CD4-positive, alpha-beta T cell (primary cell): ENCODE results near the gene ASTN2. TPM values are rescaled to one million over a fixed set of nuclear protein-coding genes. Genes with fewer than 3 reads are reported as not detected.

ENCODE experiments used
- ATAC-seq: fragments of 200-7000 bp; cut with Tn5 transposase; one replicate; pipeline ENCODE4 v1.10.0; 2022; ENCODE audit warnings: mild to moderate bottlenecking; ENCODE audit not compliant: poor library complexity
- CTCF ChIA-PET: fragments of 350-600 bp; sonication (Branson Sonifier 250); formaldehyde crosslinking; loops from one replicate; lab custom pipeline; 2021; ENCODE audit warnings: antibody characterized with exemption, inconsistent platforms; lab: Charles Lee
- POLR2A ChIA-PET: fragments of 350-600 bp; sonication (Branson Sonifier 250); formaldehyde crosslinking; loops from one replicate; lab custom pipeline; 2021; ENCODE audit warnings: antibody characterized with exemption, inconsistent platforms; lab: Charles Lee
- DNase-seq, 14 experiments: peaks; one replicate each; pipeline ENCODE4 v3.0.0-alpha.2; 2013 to 2020; ENCODE audit warnings: mixed read lengths in 2 of 14
- H3K27ac ChIP-seq, 2 donors: one replicate each; pipeline versions ENCODE4 v1.5.1 to v1.7.0; 2013; ENCODE audit warnings: low read length in 2 of 2, low read depth in 1 of 2, mild to moderate bottlenecking in 1 of 2
- H3K27me3 ChIP-seq, 2 experiments: 1 replicate in 1 of 2; 2 replicates in 1 of 2; pipeline versions ENCODE4 v1.6.1 to v1.7.0; 2013; ENCODE audit warnings: low read length in 2 of 2, control low read depth in 1 of 2, mild to moderate bottlenecking in 1 of 2, moderate library complexity in 1 of 2; ENCODE audit not compliant: insufficient read depth in 2 of 2, control insufficient read depth in 1 of 2
- H3K36me3 ChIP-seq: one replicate; pipeline ENCODE4 v1.6.1; 2013; ENCODE audit warnings: low read length, control low read depth; ENCODE audit not compliant: insufficient read depth
- H3K4me1 ChIP-seq: one replicate; pipeline ENCODE4 v1.6.1; 2013; ENCODE audit warnings: low read length, control low read depth; ENCODE audit not compliant: insufficient read depth
- H3K4me3 ChIP-seq: one replicate; pipeline ENCODE4 v1.5.1; 2013; ENCODE audit warnings: mild to moderate bottlenecking, low read length, moderate library complexity
- H3K9me3 ChIP-seq, 2 experiments: 1 replicate in 1 of 2; 2 replicates in 1 of 2; pipeline versions ENCODE4 v1.6.1 to v1.7.0; 2013; ENCODE audit warnings: low read length in 2 of 2, mild to moderate bottlenecking in 2 of 2, control low read depth in 1 of 2, moderate library complexity in 1 of 2; ENCODE audit not compliant: control insufficient read depth in 1 of 2, insufficient read depth in 1 of 2
- H3K27ac Mint-ChIP-seq: one replicate; pipeline ENCODE4 v1.8.0; 2020; ENCODE audit warnings: mixed read lengths
- H3K27me3 Mint-ChIP-seq: one replicate; pipeline ENCODE4 v1.8.0; 2021; ENCODE audit warnings: mixed read lengths
- H3K36me3 Mint-ChIP-seq: one replicate; pipeline ENCODE4 v1.8.0; 2021; ENCODE audit warnings: low read depth, mixed read lengths
- H3K4me1 Mint-ChIP-seq: one replicate; pipeline ENCODE4 v1.8.0; 2021; ENCODE audit warnings: low read depth, mixed read lengths
- H3K4me3 Mint-ChIP-seq: one replicate; pipeline ENCODE4 v1.8.0; 2020; ENCODE audit warnings: mild to moderate bottlenecking, mixed read lengths
- H3K9me3 Mint-ChIP-seq: one replicate; pipeline ENCODE4 v1.8.0; 2020; ENCODE audit warnings: mixed read lengths
- intact Hi-C, 2 experiments: fragments of 100-400 bp; cut with DNase I in 1 of 2; cut with micrococcal nuclease in 1 of 2; formaldehyde crosslinking; loops; one replicate each; pipeline versions ENCODE4 v1.15.1 to v1.9.0; 2023 to 2025; cut with DNase I, micrococcal nuclease
- total RNA-seq, 174 experiments: library from RNA in 2 of 174; stranded (reverse) in 2 of 174; gene quantifications; one replicate each; pipeline ENCODE4 v1.2.3 and lab custom pipeline; 2021 to 2026
- TF ChIP-seq, protein P1 (sequence below): fragments of 200-600 bp; IDR thresholded peaks from one replicate; pipeline ENCODE4 v1.8.0; 2022; ENCODE audit warnings: antibody characterized with exemption, mild to moderate bottlenecking

Gene ASTN2
- total RNA-seq, 2 experiments from 2014 or later = 2.3 to 2.4 TPM

DNA sequence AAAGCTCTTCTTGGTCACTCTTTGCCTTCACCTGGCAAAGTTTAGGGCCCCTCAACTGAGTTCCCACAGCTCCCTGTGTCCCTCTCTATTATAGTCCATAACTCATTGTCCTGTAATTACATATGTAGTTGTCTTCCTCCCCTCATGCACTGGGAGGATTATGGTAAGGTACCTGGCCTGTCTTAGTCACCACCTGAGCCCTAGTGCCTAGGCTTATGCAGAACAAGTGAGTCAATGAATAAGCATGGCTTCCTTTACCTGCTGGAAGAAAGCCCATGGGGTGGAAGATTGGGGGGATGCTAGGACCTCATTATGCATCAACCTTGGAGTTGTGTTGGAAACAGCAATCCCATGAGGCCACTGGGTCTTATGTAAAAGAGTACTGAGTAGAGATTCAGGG is 915.4 kb downstream of the ASTN2 start:
- intact Hi-C loops = loop anchor here in 1 of 2 experiments (10.0 kb wide), 1 partner anchor 1815 kb away; the partner anchor contains the start of gene TEX48
- Mint-ChIP-seq H3K27ac (no peak overlapping the region), H3K4me3 (no peak overlapping the region), H3K27me3 (no peaks in the 10 kb centered on the region), H3K36me3 (no peaks in the 10 kb centered on the region), H3K4me1 (no peaks in the 10 kb centered on the region), H3K9me3 (no peaks in the 10 kb centered on the region)
- H3K9me3 ChIP-seq = no peaks in the 10 kb centered on the region
- ChIA-PET POLR2A (no interaction called here), CTCF (no interaction called here)
- DNase-seq (no peak), ATAC-seq (no peak)
- no peaks in the 10 kb centered on the region for H3K36me3 ChIP-seq
- TF ChIP-seq, protein P1, sequence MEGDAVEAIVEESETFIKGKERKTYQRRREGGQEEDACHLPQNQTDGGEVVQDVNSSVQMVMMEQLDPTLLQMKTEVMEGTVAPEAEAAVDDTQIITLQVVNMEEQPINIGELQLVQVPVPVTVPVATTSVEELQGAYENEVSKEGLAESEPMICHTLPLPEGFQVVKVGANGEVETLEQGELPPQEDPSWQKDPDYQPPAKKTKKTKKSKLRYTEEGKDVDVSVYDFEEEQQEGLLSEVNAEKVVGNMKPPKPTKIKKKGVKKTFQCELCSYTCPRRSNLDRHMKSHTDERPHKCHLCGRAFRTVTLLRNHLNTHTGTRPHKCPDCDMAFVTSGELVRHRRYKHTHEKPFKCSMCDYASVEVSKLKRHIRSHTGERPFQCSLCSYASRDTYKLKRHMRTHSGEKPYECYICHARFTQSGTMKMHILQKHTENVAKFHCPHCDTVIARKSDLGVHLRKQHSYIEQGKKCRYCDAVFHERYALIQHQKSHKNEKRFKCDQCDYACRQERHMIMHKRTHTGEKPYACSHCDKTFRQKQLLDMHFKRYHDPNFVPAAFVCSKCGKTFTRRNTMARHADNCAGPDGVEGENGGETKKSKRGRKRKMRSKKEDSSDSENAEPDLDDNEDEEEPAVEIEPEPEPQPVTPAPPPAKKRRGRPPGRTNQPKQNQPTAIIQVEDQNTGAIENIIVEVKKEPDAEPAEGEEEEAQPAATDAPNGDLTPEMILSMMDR = no peak
- no peaks in the 10 kb centered on the region for H3K27me3 ChIP-seq
- no peak overlapping the region for H3K27ac ChIP-seq
- no peak overlapping the region for H3K4me3 ChIP-seq
- H3K4me1 ChIP-seq = no peaks in the 10 kb centered on the region

DNA sequence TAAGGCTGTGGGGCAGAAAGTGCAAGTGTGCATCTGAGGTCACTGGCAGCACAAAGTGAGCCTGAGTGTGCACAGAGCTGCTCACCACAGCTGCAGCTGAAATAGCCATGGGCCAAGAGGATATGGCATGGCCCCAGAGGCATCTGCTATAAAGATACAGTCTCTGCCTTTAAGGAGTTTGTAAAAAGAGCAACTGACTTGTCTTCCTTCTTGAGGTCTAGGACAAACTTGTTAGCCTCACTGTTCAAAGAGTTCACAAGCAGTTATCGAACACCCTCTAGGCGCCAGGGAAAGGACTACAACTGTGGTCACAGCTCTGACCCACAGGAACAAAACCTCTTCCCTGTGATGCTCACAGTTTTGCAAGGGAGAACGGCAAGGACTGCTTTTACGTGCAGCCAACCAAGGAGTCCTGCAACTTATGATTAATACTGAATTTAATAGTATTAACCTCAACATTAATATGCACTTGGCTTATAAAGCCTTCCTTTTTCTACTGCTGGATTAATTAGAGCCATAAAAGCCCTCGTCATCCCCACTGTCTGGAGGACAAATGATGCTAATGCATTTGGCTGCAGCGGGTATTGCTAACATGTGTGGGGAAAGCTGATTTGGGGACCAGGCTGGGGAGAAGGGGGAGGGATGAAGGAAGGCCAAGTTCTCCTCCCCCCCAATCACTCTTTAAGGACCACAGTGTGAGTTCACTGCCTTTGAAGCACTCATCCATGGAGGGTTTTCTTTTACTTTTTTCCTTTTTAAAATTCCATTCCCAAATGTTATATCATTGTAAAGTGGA is 917.6 kb downstream of the ASTN2 start:
- DNase-seq (no peak), ATAC-seq (no peak)
- Histone ChIP-seq H3K4me3 (no peak overlapping the region), H3K27ac (no peak overlapping the region), H3K9me3 (no peaks in the 10 kb centered on the region), H3K4me1 (no peaks in the 10 kb centered on the region), H3K36me3 (no peaks in the 10 kb centered on the region), H3K27me3 (no peaks in the 10 kb centered on the region)
- intact Hi-C loops = loop anchor here in 1 of 2 experiments (10.0 kb wide), 1 partner anchor 1812 kb away; the partner anchor contains the start of gene TEX48
- Mint-ChIP-seq H3K9me3 (no peaks in the 10 kb centered on the region), H3K27ac (no peak overlapping the region), H3K4me3 (no peak overlapping the region), H3K36me3 (no peaks in the 10 kb centered on the region), H3K4me1 (no peaks in the 10 kb centered on the region), H3K27me3 (no peaks in the 10 kb centered on the region)
- TF ChIP-seq, protein P1 = no peak
- CTCF ChIA-PET = no interaction called here
- POLR2A ChIA-PET = no interaction called here

- no peaks in the 10 kb centered on the region for H3K27me3 Mint-ChIP-seq
- no peaks in the 10 kb centered on the region for H3K36me3 Mint-ChIP-seq
These were observed 918.7 kb downstream of the ASTN2 start for GRCh38 chr9:116496167-116496566.

More at GRCh38 chr9:116496167-116496566, 918.7 kb downstream of the ASTN2 start:
- ATAC-seq = no peak
- ChIA-PET POLR2A (no interaction called here), CTCF (interaction anchor here (1.6 kb wide), 1 partner anchor 19 kb away, joined by 3 read pairs; no protein-coding TSS in a partner anchor)
- Histone ChIP-seq H3K9me3 (no peaks in the 10 kb centered on the region), H3K36me3 (no peaks in the 10 kb centered on the region), H3K27ac (no peak overlapping the region), H3K4me1 (no peaks in the 10 kb centered on the region), H3K27me3 (no peaks in the 10 kb centered on the region), H3K4me3 (no peak overlapping the region)
- H3K4me1 Mint-ChIP-seq = no peaks in the 10 kb centered on the region
- intact Hi-C loops = loop anchor here in 1 of 2 experiments (10.0 kb wide), 1 partner anchor 1811 kb away; the partner anchor contains the start of gene TEX48
- no peak for DNase-seq
- H3K27ac Mint-ChIP-seq = no peak overlapping the region
- H3K9me3 Mint-ChIP-seq = no peaks in the 10 kb centered on the region
- H3K4me3 Mint-ChIP-seq = no peak overlapping the region
- TF ChIP-seq, protein P1 = no peak
